HCT116 (cell line): Measurements from ENCODE around the gene PFDN4. TPM values are rescaled to one million over a fixed set of nuclear protein-coding genes. Genes with fewer than 3 reads are reported as not detected.

ENCODE experiments used
- ATAC-seq: fragments of 200-7000 bp; cut with Tn5 transposase; 2 replicates; pipeline ENCODE4 v1.9.1; 2020; ENCODE audit warnings: mild to moderate bottlenecking, moderate library complexity
- BruUV-seq: library from RNA; stranded (reverse); fragments of 400-500 nt; replicated peaks from 2 replicates; lab custom pipeline; 2021; lab: Mats Ljungman, UMichigan
- CTCF ChIA-PET: fragments of 300-600 bp; sonication (Branson Sonifier 250); formaldehyde crosslinking; loops from one replicate; lab custom pipeline; 2021; ENCODE audit warnings: antibody characterized with exemption; lab: Charles Lee
- POLR2A ChIA-PET: fragments of 300-600, 350-600 bp; sonication (Branson Sonifier 250); formaldehyde crosslinking; loops from one replicate; lab custom pipeline; 2021; ENCODE audit warnings: antibody characterized with exemption; lab: Charles Lee
- RAD21 ChIA-PET, 2 experiments: fragments of 300-600 bp; sonication (Branson Sonifier 250); formaldehyde crosslinking; loops; one replicate each; lab custom pipeline; 2023; ENCODE audit warnings: low total read pairs in 2 of 2; ENCODE audit not compliant: uncharacterized antibody in 2 of 2, unreplicated experiment in 2 of 2, low non-redundant PET in 1 of 2; lab: Charles Lee
- DNase-seq: peaks from one replicate; pipeline ENCODE4 v3.0.0-alpha.2; 2010; ENCODE audit warnings: low read depth, low spot score
- H2AFZ ChIP-seq: fragments of 200-600 bp; shearing (Covaris generic), sonication (generic); 2 replicates; pipeline ENCODE4 v1.6.1; 2017; ENCODE audit warnings: low read depth, mixed run types, mixed read lengths, antibody characterized with exemption, low read length; ENCODE audit not compliant: poor library complexity, severe bottlenecking
- H3K27ac ChIP-seq: 2 replicates; pipeline ENCODE4 v1.5.1; 2012; ENCODE audit warnings: low read depth, low read length
- H3K27me3 ChIP-seq: fragments of 200-600 bp; sonication (generic); 2 replicates; pipeline ENCODE4 v1.6.1; 2016; ENCODE audit warnings: mixed run types, low read length, mixed read lengths; ENCODE audit not compliant: insufficient read depth
- H3K36me3 ChIP-seq, 2 experiments: fragments of 200-500 bp in 1 of 2; fragments of 200-600 bp in 1 of 2; sonication (Bioruptor generic) in 1 of 2; sonication (generic) in 1 of 2; 2 replicates each; pipeline versions ENCODE4 v1.5.1 to v1.6.1; 2014 to 2016; ENCODE audit warnings: low read length in 2 of 2, inconsistent platforms in 1 of 2, mixed read lengths in 1 of 2, mixed run types in 1 of 2; ENCODE audit not compliant: insufficient read depth in 2 of 2, control insufficient read depth in 1 of 2
- H3K4me1 ChIP-seq, 2 experiments: fragments of 200-600 bp in 1 of 2; sonication (generic) in 1 of 2; 2 replicates each; pipeline versions ENCODE4 v1.5.1 to v1.6.1; 2012 to 2017; ENCODE audit warnings: low read length in 2 of 2, inconsistent platforms in 1 of 2, mild to moderate bottlenecking in 1 of 2, mixed read lengths in 1 of 2, mixed run types in 1 of 2, moderate library complexity in 1 of 2; ENCODE audit not compliant: insufficient read depth in 2 of 2, control insufficient read depth in 1 of 2
- H3K4me2 ChIP-seq: fragments of 200-600 bp; sonication (generic); 2 replicates; pipeline ENCODE4 v1.6.1; 2017; ENCODE audit warnings: mixed run types, low read length, mixed read lengths
- H3K4me3 ChIP-seq, 2 experiments: fragments of 200-600 bp in 1 of 2; sonication (generic) in 1 of 2; replicated peaks in 1 of 2; 2 replicates each; pipeline ENCODE4 v1.5.1; 2011 to 2016; ENCODE audit warnings: low read length in 2 of 2, control low read depth in 1 of 2, low read depth in 1 of 2, mild to moderate bottlenecking in 1 of 2, mixed read lengths in 1 of 2, mixed run types in 1 of 2
- H3K79me2 ChIP-seq: fragments of 200-600 bp; sonication (generic); 2 replicates; pipeline ENCODE4 v1.6.1; 2017; ENCODE audit warnings: mild to moderate bottlenecking, mixed run types, low read length, moderate library complexity, mixed read lengths; ENCODE audit not compliant: insufficient read depth
- H3K9ac ChIP-seq: fragments of 200-600 bp; sonication (generic); 2 replicates; pipeline ENCODE4 v1.6.1; 2016; ENCODE audit warnings: low read length, mixed read lengths
- H3K9me2 ChIP-seq: fragments of 200-600 bp; sonication (generic), shearing (Covaris generic); 2 replicates; pipeline ENCODE4 v1.6.1; 2017; ENCODE audit warnings: mixed run types, mild to moderate bottlenecking, moderate library complexity; ENCODE audit not compliant: insufficient read depth
- H3K9me3 ChIP-seq, 2 experiments: fragments of 200-500 bp in 1 of 2; fragments of 200-600 bp in 1 of 2; sonication (Bioruptor generic) in 1 of 2; sonication (generic) in 1 of 2; 2 replicates each; pipeline ENCODE4 v1.6.1; 2014 to 2017; ENCODE audit warnings: low read length in 2 of 2, mixed read lengths in 2 of 2, inconsistent platforms in 1 of 2, low read depth in 1 of 2, mild to moderate bottlenecking in 1 of 2, mixed run types in 1 of 2, moderate library complexity in 1 of 2; ENCODE audit not compliant: control insufficient read depth in 1 of 2, insufficient read depth in 1 of 2
- H4K20me1 ChIP-seq: fragments of 200-600 bp; sonication (generic), shearing (Covaris generic); 2 replicates; pipeline ENCODE4 v1.6.1; 2017; ENCODE audit warnings: mixed run types, mild to moderate bottlenecking, moderate library complexity; ENCODE audit not compliant: insufficient read depth
- CTCF ChIP-seq, 3 experiments: fragments of 200-600 bp in 1 of 3; sonication (generic) in 1 of 3; IDR thresholded peaks in 2 of 3; conservative IDR thresholded peaks in 1 of 3; 2 replicates each; pipeline ENCODE4 v1.5.1; 2012 to 2017; ENCODE audit warnings: low read depth in 2 of 3, low read length in 2 of 3, antibody characterized with exemption in 1 of 3, borderline replicate concordance in 1 of 3, control low read depth in 1 of 3, mild to moderate bottlenecking in 1 of 3, mixed read lengths in 1 of 3, mixed run types in 1 of 3, moderate library complexity in 1 of 3; ENCODE audit not compliant: insufficient read depth in 1 of 3
- EGR1 ChIP-seq: IDR thresholded peaks from 2 replicates; pipeline ENCODE4 v1.6.1; 2012; ENCODE audit warnings: low read depth
- ELF1 ChIP-seq: IDR thresholded peaks from 2 replicates; pipeline ENCODE4 v1.6.1; 2012; ENCODE audit warnings: low read depth, borderline replicate concordance
- EZH2 ChIP-seq: fragments of 200-600 bp; sonication (generic); IDR thresholded peaks from 2 replicates; pipeline ENCODE4 v1.6.1; 2017; ENCODE audit warnings: antibody characterized with exemption, mixed run types
- FOSL1 ChIP-seq: IDR thresholded peaks from 2 replicates; pipeline ENCODE4 v1.6.1; 2012; ENCODE audit warnings: low read depth
- JUND ChIP-seq: IDR thresholded peaks from 2 replicates; pipeline ENCODE4 v1.6.1; 2012
- MAX ChIP-seq: IDR thresholded peaks from 2 replicates; pipeline ENCODE4 v1.6.1; 2012
- POLR2AphosphoS5 ChIP-seq: IDR thresholded peaks from 2 replicates; pipeline ENCODE4 v1.6.1; 2011; ENCODE audit warnings: mild to moderate bottlenecking, low read depth, low read length, moderate library complexity
- SRF ChIP-seq: IDR thresholded peaks from 2 replicates; pipeline ENCODE4 v1.6.1; 2012; ENCODE audit warnings: low read depth
- ZBTB33 ChIP-seq: IDR thresholded peaks from 2 replicates; pipeline ENCODE4 v1.6.1; 2011; ENCODE audit warnings: mild to moderate bottlenecking, low read length, moderate library complexity; ENCODE audit not compliant: insufficient replicate concordance; ENCODE audit errors: extremely low read depth
- ZFX ChIP-seq: fragments of 450-650 bp; IDR thresholded peaks from 2 replicates; pipeline ENCODE4 v1.6.1; 2017
- intact Hi-C: fragments of 100-400 bp; cut with micrococcal nuclease; formaldehyde crosslinking; loops from 2 replicates; pipeline ENCODE4 v1.10.0; 2022
- total RNA-seq: library from RNA; stranded (reverse); gene quantifications from one replicate; pipeline ENCODE4 v1.2.1, GENCODE V29; 2021; ENCODE audit not compliant: unreplicated experiment

Gene PFDN4
- total RNA-seq, 1 experiment from 2014 or later: 71.5 TPM

- TF ChIP-seq EZH2 (no peak), JUND (no peak), EGR1 (no peak), ZBTB33 (no peak), CTCF (IDR thresholded peaks at IDR 0.05 in 2 of 3, conservative IDR thresholded peaks at IDR 0.05 in 1 of 3; ENCODE audit: borderline replicate concordance in 1 of 3, insufficient read depth in 1 of 3, low read depth in 2 of 3, low read length in 2 of 3) (no peak), POLR2AphosphoS5 (no peak), FOSL1 (no peak), SRF (no peak), ELF1 (no peak), ZFX (no peak), MAX (no peak)
- no TSS peak for BruUV-seq
- Histone ChIP-seq H4K20me1 (no peaks in the 10 kb centered on the region), H2AFZ (no peak overlapping the region), H3K9ac (no peak overlapping the region), H3K79me2 (no peaks in the 10 kb centered on the region), H3K9me3 (no peaks in the 10 kb centered on the region), H3K4me3 (no peak overlapping the region), H3K9me2 (no peaks in the 10 kb centered on the region), H3K27ac (no peak overlapping the region), H3K4me2 (no peak overlapping the region), H3K4me1 (no peaks in the 10 kb centered on the region), H3K27me3 (peaks cover 21% of the 10 kb centered on the region), H3K36me3 (no peaks in the 10 kb centered on the region)
- RAD21 ChIA-PET: no interaction called here
- no peak for DNase-seq
- CTCF ChIA-PET: no interaction called here
- intact Hi-C loops: no loop called here
- ATAC-seq: no peak
- POLR2A ChIA-PET: no interaction called here
These were observed 27.1 kb downstream of the PFDN4 start for GRCh38 chr20:54234991-54235390.
